Forelimb muscle (tissue), 1 donor: ENCODE data around the gene ABCG5. TPM values are rescaled to one million over a fixed set of nuclear protein-coding genes. Genes with fewer than 3 reads are reported as not detected.

ENCODE experiments used
- DNase-seq: peaks from one replicate; pipeline ENCODE4 v3.0.0-alpha.2; 2013; ENCODE audit warnings: low read depth
- polyA plus RNA-seq: library from polyadenylated mRNA; unstranded; fragments of 120-200 nt; gene quantifications from one replicate; pipeline ENCODE4 v1.2.1, GENCODE V29; 2013; ENCODE audit not compliant: insufficient read length

ABCG5 gene
- polyA plus RNA-seq: 0.05 TPM

- DNase-seq: no peak
Measured at GRCh38 chr2:43838560-43839267, at the start of gene ABCG5, which contains the start of gene ABCG8. TSS of gene ABCG5 (minus strand) at chr2:43838839. CDS start at chr2:43838679, 160 bp downstream. TSS of gene ABCG8 (plus strand) at chr2:43838971. CDS start at chr2:43839054, 83 bp downstream.

GRCh38 chr2:43887176-43887575 lies 48.5 kb upstream of the ABCG5 start:
- DNase-seq: no peak

- no peak for DNase-seq
Measured at GRCh38 chr2:43885132-43885632, 46.5 kb upstream of the ABCG5 start.

- DNase-seq: no peak
Measured at GRCh38 chr2:43884689-43885088, 46.0 kb upstream of the ABCG5 start.

- no peak for DNase-seq
Measured at GRCh38 chr2:43882312-43882711, 43.7 kb upstream of the ABCG5 start.

GRCh38 chr2:43880952-43881351 lies 42.3 kb upstream of the ABCG5 start:
- DNase-seq: no peak

GRCh38 chr2:43880471-43880870 lies 41.8 kb upstream of the ABCG5 start:
- no peak for DNase-seq

- no peak for DNase-seq
Measured at GRCh38 chr2:43879261-43879660, 40.6 kb upstream of the ABCG5 start.

- no peak for DNase-seq
Measured at GRCh38 chr2:43877782-43878464, 39.3 kb upstream of the ABCG5 start.

- DNase-seq: no peak
Measured at GRCh38 chr2:43874776-43875451, 36.3 kb upstream of the ABCG5 start.

- DNase-seq: no peak
Measured at GRCh38 chr2:43872151-43872550, 33.5 kb upstream of the ABCG5 start.

GRCh38 chr2:43855292-43855691 lies 16.7 kb upstream of the ABCG5 start:
- DNase-seq: no peak

GRCh38 chr2:43854671-43855070 lies 16.0 kb upstream of the ABCG5 start:
- DNase-seq: no peak

GRCh38 chr2:43853141-43854081 lies 14.8 kb upstream of the ABCG5 start:
- no peak for DNase-seq

GRCh38 chr2:43852196-43852730 lies 13.6 kb upstream of the ABCG5 start:
- no peak for DNase-seq

GRCh38 chr2:43851011-43851980 lies 12.7 kb upstream of the ABCG5 start:
- DNase-seq: no peak

- no peak for DNase-seq
Measured at GRCh38 chr2:43848214-43848613, 9.6 kb upstream of the ABCG5 start.

- no peak for DNase-seq
Measured at GRCh38 chr2:43846140-43846793, 7.6 kb upstream of the ABCG5 start.

- DNase-seq: no peak
Measured at GRCh38 chr2:43845181-43845580, 6.5 kb upstream of the ABCG5 start.
